Neural progenitor cell (in vitro differentiated cells): ENCODE results near the gene USP9X.

ENCODE experiments used
- EZH2 ChIP-seq: fragments of 200-600 bp; sonication (generic); IDR thresholded peaks from 2 replicates; pipeline ENCODE4 v1.6.1; 2017; ENCODE audit warnings: antibody characterized with exemption, mild to moderate bottlenecking, moderate library complexity
- EZH2phosphoT487 ChIP-seq: fragments of 200-600 bp; sonication (generic); IDR thresholded peaks from 2 replicates; pipeline ENCODE4 v1.6.1; 2017; ENCODE audit warnings: antibody characterized with exemption
- TF ChIP-seq, protein P1 (sequence below): fragments of 200-600 bp; sonication (generic); IDR thresholded peaks from 2 replicates; pipeline ENCODE4 v1.5.1; 2017; ENCODE audit warnings: antibody characterized with exemption, mild to moderate bottlenecking

DNA sequence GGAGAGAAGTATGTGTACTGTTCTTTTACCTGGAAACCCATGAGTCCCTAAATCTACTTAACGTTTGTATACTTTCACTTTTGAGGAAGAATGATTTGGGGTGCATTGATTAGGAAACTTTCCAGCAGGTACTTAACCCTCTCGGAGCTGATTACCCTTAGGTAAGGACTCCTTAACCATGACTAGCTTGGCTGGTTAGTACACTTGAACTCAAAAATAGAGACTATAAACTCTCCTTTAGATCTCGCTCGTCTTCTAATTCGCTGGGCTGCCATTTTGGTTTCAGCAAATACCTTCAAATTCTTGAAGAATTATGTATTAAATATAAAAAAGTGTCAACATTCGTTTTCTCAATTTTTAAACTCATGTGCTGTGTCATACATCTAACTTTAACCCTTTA is 2.0 kb downstream of the USP9X start:
- TF ChIP-seq EZH2phosphoT487 (no peak), EZH2 (no peak)
- TF ChIP-seq, protein P1, sequence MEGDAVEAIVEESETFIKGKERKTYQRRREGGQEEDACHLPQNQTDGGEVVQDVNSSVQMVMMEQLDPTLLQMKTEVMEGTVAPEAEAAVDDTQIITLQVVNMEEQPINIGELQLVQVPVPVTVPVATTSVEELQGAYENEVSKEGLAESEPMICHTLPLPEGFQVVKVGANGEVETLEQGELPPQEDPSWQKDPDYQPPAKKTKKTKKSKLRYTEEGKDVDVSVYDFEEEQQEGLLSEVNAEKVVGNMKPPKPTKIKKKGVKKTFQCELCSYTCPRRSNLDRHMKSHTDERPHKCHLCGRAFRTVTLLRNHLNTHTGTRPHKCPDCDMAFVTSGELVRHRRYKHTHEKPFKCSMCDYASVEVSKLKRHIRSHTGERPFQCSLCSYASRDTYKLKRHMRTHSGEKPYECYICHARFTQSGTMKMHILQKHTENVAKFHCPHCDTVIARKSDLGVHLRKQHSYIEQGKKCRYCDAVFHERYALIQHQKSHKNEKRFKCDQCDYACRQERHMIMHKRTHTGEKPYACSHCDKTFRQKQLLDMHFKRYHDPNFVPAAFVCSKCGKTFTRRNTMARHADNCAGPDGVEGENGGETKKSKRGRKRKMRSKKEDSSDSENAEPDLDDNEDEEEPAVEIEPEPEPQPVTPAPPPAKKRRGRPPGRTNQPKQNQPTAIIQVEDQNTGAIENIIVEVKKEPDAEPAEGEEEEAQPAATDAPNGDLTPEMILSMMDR: no peak
